Effector CD4-positive, alpha-beta T cell (primary cell): ENCODE measurements around the gene UBAC1.
A peak's percentile ranks its signal among the peaks of the same experiment; 100 is the strongest.
"Not testable (repeated sequence)": the region's sequence is repeated elsewhere in the genome, so short reads cannot be mapped to it uniquely, and the experiment has no call there.

Experiments
- DNase-seq: peaks from one replicate; pipeline ENCODE4 v3.0.0-alpha.2; 2020

UBAC1 gene

GRCh38 chr9:135976531-135976930 lies 15.4 kb upstream of the UBAC1 start:
- DNase-seq = no peak

- DNase-seq = no peak
These were observed 14.7 kb upstream of the UBAC1 start for GRCh38 chr9:135975834-135976233.

- no peak for DNase-seq
These were observed 13.0 kb upstream of the UBAC1 start for GRCh38 chr9:135974220-135974573.

GRCh38 chr9:135973277-135974219 lies 12.4 kb upstream of the UBAC1 start:
- no peak for DNase-seq

GRCh38 chr9:135971892-135972291 lies 10.7 kb upstream of the UBAC1 start:
- DNase-seq = peak; percentile 27

- DNase-seq = no peak
These were observed 10.1 kb upstream of the UBAC1 start for GRCh38 chr9:135971111-135971766.

- DNase-seq = no peak
These were observed 9.1 kb upstream of the UBAC1 start for GRCh38 chr9:135970128-135970815.

- DNase-seq = no peak
These were observed 8.0 kb upstream of the UBAC1 start for GRCh38 chr9:135969064-135969683.

- DNase-seq = no peak
These were observed 7.4 kb upstream of the UBAC1 start for GRCh38 chr9:135968601-135969000.

- DNase-seq = no peak
These were observed 6.9 kb upstream of the UBAC1 start for GRCh38 chr9:135968083-135968476.

GRCh38 chr9:135966916-135967260 lies 5.7 kb upstream of the UBAC1 start:
- not testable (repeated sequence) for DNase-seq

GRCh38 chr9:135965124-135965756 lies 4.1 kb upstream of the UBAC1 start:
- DNase-seq = no peak

GRCh38 chr9:135963938-135964337 lies 2.8 kb upstream of the UBAC1 start:
- DNase-seq = no peak

- no peak for DNase-seq
These were observed 2.2 kb upstream of the UBAC1 start for GRCh38 chr9:135963338-135963737.

GRCh38 chr9:135962696-135963307 lies 1.6 kb upstream of the UBAC1 start:
- DNase-seq = no peak

GRCh38 chr9:135961811-135962695 lies 880 bp upstream of the UBAC1 start:
- no peak for DNase-seq

GRCh38 chr9:135960411-135961276 lies 529 bp downstream of the UBAC1 start:
- DNase-seq = no peak

- DNase-seq = no peak
These were observed 1.4 kb downstream of the UBAC1 start for GRCh38 chr9:135959814-135960213.

GRCh38 chr9:135958485-135958884 lies 2.7 kb downstream of the UBAC1 start:
- no peak for DNase-seq

- DNase-seq = no peak
These were observed 3.7 kb downstream of the UBAC1 start for GRCh38 chr9:135957431-135957830.
